Activated naive CD8-positive, alpha-beta T cell treated with anti-CD3 and anti-CD28 coated beads for 36 hours (primary cell): ENCODE measurements around the gene CROCC2. TPM values are rescaled to one million over a fixed set of nuclear protein-coding genes. Genes with fewer than 3 reads are reported as not detected.

Experiments used
- DNase-seq: peaks from one replicate; pipeline ENCODE4 v3.0.0; 2021
- H3K27ac Mint-ChIP-seq: one replicate; pipeline ENCODE4 v1.8.0; 2022; ENCODE audit warnings: mild to moderate bottlenecking, moderate library complexity, mixed read lengths
- H3K27me3 Mint-ChIP-seq: one replicate; pipeline ENCODE4 v1.8.0; 2022; ENCODE audit warnings: mild to moderate bottlenecking, mixed read lengths
- H3K36me3 Mint-ChIP-seq: one replicate; pipeline ENCODE4 v1.8.0; 2021; ENCODE audit warnings: mild to moderate bottlenecking, mixed read lengths
- H3K4me1 Mint-ChIP-seq: one replicate; pipeline ENCODE4 v1.8.0; 2021; ENCODE audit warnings: mixed read lengths
- H3K4me3 Mint-ChIP-seq: one replicate; pipeline ENCODE4 v1.8.0; 2022; ENCODE audit warnings: mild to moderate bottlenecking, moderate library complexity, mixed read lengths
- H3K9me3 Mint-ChIP-seq: one replicate; pipeline ENCODE4 v1.8.0; 2022; ENCODE audit warnings: mixed read lengths
- total RNA-seq, 2 experiments: library from RNA; stranded (reverse); gene quantifications; one replicate each; pipeline ENCODE4 v1.2.3, GENCODE V29; 2021

CROCC2 gene
- total RNA-seq, 2 experiments from 2014 or later: not detected

DNA sequence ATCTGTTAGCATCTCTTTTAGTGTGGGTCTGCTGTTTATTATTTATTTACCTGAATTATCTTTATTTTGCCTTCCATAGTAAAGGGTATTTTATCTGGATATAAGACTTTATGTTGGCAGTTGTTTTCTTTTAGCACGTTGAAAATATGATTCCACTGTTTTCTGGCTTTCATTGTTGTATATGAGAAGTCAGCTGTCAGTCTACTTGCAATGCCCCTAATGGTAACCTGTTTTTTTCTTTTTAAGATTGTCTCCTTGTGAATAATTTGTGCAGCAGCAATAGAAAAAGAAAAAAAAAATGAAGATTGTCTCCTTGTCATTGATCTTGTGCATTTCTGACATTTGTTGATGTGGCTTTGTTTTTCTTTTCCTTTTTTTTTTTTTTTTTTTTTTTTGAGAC is 119.5 kb downstream of the CROCC2 start:
- Mint-ChIP-seq H3K27ac (no peak overlapping the region), H3K9me3 (peaks cover 20% of the 10 kb centered on the region), H3K36me3 (peaks cover 16% of the 10 kb centered on the region), H3K27me3 (no peaks in the 10 kb centered on the region), H3K4me3 (no peak overlapping the region), H3K4me1 (no peaks in the 10 kb centered on the region)
- no peak for DNase-seq

DNA sequence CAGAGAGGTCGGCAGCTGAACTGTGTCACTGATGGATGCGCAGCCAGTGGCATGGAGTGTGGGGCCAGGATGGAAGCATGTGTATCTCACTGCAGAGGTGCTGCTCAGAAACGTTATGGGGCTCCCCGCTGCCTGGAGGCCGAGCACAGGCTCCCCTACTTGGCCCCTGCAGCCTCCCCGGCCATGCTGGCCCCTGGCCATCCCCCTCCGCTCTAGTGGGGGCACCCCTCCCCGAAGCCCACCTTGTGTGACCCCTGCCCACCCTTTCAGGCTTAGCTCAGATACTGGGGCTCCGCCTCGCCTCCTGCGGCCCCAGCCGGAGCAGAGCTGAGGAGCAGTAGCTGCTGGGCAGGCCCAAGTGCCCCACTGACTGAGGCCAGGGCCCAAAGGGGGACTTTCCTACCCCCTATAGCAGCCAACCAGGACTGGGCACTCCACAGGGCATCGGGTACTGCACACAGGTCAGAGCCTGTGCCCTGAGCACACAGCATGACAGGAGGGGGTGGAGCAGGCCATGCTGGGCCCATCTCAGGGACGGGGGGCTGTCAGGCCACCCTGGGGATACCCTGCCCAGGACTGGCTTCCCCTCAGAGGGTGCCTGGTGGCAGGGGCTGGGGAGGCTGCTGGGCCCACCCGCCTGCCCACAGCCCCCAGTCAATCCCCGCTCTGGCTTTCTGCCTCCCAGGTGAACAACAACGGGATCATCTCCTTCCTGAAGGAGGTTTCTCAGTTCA is 123.6 kb downstream of the CROCC2 start:
- DNase-seq: no peak
- H3K27me3 Mint-ChIP-seq: no peaks in the 10 kb centered on the region
- no peak overlapping the region for H3K4me3 Mint-ChIP-seq

DNA sequence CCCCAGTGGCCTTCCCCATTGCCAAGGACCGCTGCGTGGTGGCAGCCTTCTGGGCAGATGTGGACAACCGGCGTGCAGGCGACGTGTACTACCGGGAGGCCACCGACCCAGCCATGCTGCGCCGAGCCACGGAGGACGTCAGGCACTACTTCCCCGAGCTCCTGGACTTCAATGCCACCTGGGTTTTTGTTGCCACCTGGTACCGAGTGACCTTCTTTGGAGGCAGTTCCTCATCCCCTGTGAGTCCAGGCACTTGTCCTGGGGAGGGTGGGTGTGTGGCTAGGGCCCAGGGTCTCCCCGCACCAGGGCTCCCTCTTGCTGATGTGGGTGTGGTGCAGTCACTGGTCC is 124.2 kb downstream of the CROCC2 start:
- DNase-seq: no peak
- H3K4me1 Mint-ChIP-seq: peaks cover 2% of the 10 kb centered on the region
- H3K27ac Mint-ChIP-seq: no peak overlapping the region
- peaks cover 12% of the 10 kb centered on the region for H3K36me3 Mint-ChIP-seq
- no peaks in the 10 kb centered on the region for H3K27me3 Mint-ChIP-seq
- no peak overlapping the region for H3K4me3 Mint-ChIP-seq
- H3K9me3 Mint-ChIP-seq: peaks cover 12% of the 10 kb centered on the region

More for the DNA sequence above, 123.6 kb downstream of the CROCC2 start:
- Mint-ChIP-seq H3K36me3 (peaks cover 16% of the 10 kb centered on the region), H3K4me1 (no peaks in the 10 kb centered on the region), H3K27ac (no peak overlapping the region), H3K9me3 (peaks cover 14% of the 10 kb centered on the region)

DNA sequence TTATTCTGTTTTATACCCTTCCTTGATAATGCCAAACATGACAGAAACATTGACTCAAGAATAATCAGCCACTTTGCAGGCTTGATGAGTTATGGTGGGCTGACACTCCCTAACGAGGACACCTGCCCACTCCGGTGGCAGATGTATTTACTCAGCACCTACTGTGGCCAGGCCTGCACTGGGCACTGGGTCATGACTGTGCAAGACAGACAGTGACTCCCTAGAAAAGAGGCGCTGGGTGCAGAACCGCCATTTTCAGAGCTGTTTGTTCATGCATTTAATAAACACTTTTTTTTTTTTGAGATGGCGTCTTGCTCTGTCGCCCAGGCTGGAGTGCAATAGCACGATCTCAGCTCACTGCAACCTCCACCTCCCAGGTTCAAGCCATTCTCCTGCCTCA is 124.7 kb downstream of the CROCC2 start:
- Mint-ChIP-seq H3K9me3 (peaks cover 8% of the 10 kb centered on the region), H3K4me3 (no peak overlapping the region), H3K4me1 (peaks cover 2% of the 10 kb centered on the region), H3K27me3 (no peaks in the 10 kb centered on the region), H3K36me3 (peaks cover 9% of the 10 kb centered on the region), H3K27ac (no peak overlapping the region)
- no peak for DNase-seq

DNA sequence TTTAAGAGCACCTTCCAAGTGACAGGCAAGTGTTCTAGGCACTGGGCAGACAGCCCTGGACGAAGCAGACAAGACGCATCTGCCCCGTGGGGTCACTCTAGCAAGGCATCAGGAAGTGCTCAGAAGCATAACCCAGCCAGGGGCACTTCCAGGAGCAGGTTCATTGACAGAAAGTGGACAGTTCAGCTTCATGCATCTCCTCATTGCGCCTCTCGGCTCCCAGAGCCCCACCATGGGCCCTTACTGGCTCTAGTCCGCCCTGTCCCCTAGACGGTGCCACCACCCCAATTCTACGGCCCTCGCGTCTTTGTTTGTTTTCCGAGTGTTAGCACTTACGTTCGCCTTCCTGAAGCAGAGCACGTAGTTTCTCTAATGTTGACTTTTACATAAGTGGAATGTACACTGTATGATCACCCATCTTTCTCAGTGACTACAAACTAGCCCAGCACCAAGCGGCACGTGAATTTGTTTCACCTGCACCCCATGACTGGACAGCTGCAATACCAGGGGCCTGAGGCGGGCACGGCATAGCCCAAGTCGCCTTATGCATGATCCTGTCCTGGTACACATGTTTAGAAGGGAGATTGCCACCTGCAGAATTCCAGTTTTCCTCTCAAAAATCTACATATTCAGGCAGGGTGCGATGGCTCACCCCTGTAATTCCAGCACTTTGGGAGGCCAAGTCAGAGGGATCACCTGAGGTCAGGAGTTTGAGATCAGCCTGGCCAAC is 125.5 kb downstream of the CROCC2 start:
- no peaks in the 10 kb centered on the region for H3K27me3 Mint-ChIP-seq
- no peak overlapping the region for H3K4me3 Mint-ChIP-seq
- H3K9me3 Mint-ChIP-seq: peaks cover 4% of the 10 kb centered on the region
- peaks cover 4% of the 10 kb centered on the region for H3K36me3 Mint-ChIP-seq
- peaks cover 2% of the 10 kb centered on the region for H3K4me1 Mint-ChIP-seq
- H3K27ac Mint-ChIP-seq: no peak overlapping the region
- DNase-seq: no peak

DNA sequence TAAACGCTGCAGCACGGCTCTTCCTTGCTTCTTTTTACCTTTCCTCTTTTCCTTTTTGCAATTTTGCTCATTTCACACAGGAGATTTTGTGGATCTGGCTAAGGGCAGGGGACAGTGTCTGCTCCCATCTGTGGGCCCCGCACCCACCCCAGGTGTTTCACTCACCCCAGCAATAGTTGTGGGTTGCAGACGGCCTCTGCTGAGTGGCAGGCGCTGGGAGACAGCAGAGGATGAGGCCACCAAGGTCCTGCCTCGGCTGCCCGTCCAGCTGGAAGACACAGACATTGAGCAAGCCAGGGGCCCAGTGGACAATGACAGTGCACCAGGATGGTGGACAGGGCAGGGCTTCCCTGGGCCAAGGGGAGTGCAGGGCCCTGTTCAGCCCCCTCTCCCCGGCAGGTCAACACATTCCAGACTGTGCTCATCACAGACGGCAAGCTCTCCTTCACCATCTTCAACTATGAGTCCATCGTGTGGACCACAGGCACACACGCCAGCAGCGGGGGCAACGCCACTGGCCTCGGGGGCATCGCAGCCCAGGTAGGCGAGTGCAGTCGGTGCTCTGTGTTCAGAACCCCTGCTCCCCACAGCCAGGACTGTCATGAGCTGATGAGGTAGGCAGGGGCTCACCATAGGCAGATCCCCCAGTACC is 127.3 kb downstream of the CROCC2 start:
- H3K4me3 Mint-ChIP-seq: no peak overlapping the region
- no peak for DNase-seq
- H3K9me3 Mint-ChIP-seq: no peaks in the 10 kb centered on the region

DNA sequence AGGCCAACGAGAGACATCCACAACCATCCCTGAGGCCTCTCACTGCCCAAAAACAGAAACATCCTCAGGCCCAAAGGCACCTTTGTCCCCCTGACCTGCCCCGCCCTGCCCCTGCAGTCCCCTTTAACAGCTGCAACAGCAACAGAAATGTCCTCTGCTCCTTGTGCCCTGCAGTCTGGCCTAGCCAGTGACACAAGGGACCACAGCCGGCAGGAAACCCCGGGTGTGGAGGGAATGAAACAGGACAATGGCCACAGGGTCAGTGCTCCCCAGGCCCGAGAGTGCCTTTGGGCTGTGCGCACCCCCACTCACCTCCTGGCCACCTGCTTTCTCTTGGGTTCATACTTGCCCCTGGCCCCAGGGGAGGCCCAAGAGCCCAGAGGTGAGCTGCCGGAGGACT is 127.9 kb downstream of the CROCC2 start:
- H3K36me3 Mint-ChIP-seq: no peaks in the 10 kb centered on the region
- no peak overlapping the region for H3K4me3 Mint-ChIP-seq
- no peak for DNase-seq
- no peaks in the 10 kb centered on the region for H3K27me3 Mint-ChIP-seq
- no peaks in the 10 kb centered on the region for H3K9me3 Mint-ChIP-seq
- peaks cover 8% of the 10 kb centered on the region for H3K4me1 Mint-ChIP-seq
- no peak overlapping the region for H3K27ac Mint-ChIP-seq

More for the DNA sequence above, 127.3 kb downstream of the CROCC2 start:
- H3K27ac Mint-ChIP-seq: no peak overlapping the region
- peaks cover 8% of the 10 kb centered on the region for H3K4me1 Mint-ChIP-seq
- H3K27me3 Mint-ChIP-seq: no peaks in the 10 kb centered on the region
- H3K36me3 Mint-ChIP-seq: peaks cover under 1% of the 10 kb centered on the region

DNA sequence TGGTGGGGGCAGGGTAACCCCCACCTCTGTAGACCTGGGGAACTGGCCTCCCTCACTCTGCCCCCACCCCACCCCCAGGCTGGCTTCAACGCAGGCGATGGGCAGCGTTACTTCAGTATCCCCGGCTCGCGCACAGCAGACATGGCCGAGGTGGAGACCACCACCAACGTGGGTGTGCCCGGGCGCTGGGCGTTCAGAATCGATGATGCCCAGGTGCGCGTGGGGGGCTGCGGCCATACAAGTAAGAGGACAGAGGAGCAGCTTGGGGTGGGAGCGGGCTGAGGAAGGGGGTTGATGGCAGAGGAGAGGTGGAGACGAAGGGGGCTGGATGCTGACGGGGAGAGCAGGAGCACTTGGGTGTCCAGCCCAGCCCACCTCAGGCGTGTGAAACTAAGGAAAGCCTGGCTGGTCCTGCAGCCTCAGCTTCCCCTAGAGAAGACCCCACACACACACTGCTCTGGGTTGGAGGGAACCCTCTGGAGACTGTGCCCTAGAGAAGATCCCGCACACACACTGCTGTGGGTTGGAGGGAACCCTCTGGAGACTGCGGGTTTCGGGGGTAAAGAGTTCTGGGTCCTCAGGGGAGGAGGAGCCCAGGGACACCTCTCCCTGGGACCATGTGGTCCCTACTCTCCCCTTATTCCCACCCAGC is 128.5 kb downstream of the CROCC2 start:
- no peaks in the 10 kb centered on the region for H3K36me3 Mint-ChIP-seq
- peak overlapping the region; percentile 4 for H3K4me3 Mint-ChIP-seq
- peaks cover 8% of the 10 kb centered on the region for H3K4me1 Mint-ChIP-seq
- no peaks in the 10 kb centered on the region for H3K27me3 Mint-ChIP-seq
- H3K27ac Mint-ChIP-seq: no peak overlapping the region
- DNase-seq: no peak
- no peaks in the 10 kb centered on the region for H3K9me3 Mint-ChIP-seq

DNA sequence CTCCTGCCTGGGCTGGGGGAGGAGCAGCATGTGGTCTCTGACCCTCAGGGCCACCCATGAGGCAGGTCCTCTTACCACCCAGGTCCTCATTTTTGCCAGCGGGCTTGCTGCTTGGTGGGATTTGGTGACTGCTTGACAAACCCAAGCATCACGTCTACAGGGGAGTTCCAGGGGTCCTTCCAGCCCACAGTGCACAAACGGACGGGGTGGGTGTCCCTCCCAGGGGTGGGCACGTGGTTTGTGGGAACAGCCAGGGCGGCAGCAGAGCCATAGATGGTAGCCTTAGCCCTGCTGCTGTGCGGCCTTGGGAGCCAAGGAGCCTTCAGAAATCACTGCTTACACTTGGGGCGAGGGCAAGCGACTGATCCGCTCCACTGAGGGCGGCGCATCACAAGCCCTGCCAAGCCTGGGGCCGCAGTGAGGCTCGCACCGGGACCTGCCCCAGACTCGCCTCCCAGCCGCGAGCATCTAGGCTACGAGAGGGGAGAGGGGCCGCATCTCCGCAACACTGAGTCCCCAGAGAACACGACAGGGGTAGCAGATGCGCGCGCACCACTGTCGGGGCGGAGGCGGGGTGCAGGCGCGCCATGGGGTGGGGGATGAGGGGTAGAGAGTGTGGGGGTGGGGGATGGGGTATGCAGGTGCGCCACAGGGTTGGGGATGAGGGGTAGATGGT is 129.1 kb downstream of the CROCC2 start:
- DNase-seq: peak; percentile 32
- Mint-ChIP-seq H3K27me3 (no peaks in the 10 kb centered on the region), H3K36me3 (no peaks in the 10 kb centered on the region)

DNA sequence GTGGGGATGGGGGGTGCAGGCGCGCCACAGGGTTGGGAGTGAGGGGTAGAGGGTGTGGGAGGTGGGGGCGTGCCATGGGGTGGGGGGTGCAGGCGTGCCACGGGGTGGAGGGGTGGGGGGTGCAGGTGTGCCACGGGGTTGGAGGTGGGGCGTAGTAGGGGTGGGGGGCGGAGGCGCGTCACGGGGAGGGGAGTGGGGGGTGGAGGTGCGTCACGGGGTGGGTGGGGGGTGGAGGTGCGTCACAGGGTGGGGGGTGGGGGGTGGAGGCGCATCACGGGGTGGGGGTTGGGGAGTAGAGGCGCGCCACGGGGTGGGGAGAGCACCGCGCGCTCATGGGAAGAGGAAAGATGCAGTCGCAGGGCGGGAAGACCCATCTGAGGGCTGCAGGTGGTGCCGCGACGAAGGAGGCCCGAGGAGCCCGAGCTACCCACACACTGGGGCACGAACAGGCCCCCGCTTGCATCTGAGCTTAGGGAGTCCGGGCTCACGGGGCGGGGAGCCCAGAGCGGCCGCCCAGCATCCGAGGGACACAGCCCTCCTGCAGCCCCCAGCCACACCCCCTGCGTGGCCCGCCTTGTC is 129.8 kb downstream of the CROCC2 start:
- peaks cover 8% of the 10 kb centered on the region for H3K4me1 Mint-ChIP-seq
- H3K27ac Mint-ChIP-seq: no peak overlapping the region
- no peaks in the 10 kb centered on the region for H3K36me3 Mint-ChIP-seq
- peak overlapping the region; percentile 65 for H3K4me3 Mint-ChIP-seq
- peak; percentile 39 for DNase-seq
- H3K9me3 Mint-ChIP-seq: no peaks in the 10 kb centered on the region
- H3K27me3 Mint-ChIP-seq: no peaks in the 10 kb centered on the region

More for the DNA sequence above, 129.1 kb downstream of the CROCC2 start:
- Mint-ChIP-seq H3K4me3 (peak overlapping the region; percentile 29), H3K9me3 (no peaks in the 10 kb centered on the region), H3K4me1 (peaks cover 8% of the 10 kb centered on the region), H3K27ac (no peak overlapping the region)

DNA sequence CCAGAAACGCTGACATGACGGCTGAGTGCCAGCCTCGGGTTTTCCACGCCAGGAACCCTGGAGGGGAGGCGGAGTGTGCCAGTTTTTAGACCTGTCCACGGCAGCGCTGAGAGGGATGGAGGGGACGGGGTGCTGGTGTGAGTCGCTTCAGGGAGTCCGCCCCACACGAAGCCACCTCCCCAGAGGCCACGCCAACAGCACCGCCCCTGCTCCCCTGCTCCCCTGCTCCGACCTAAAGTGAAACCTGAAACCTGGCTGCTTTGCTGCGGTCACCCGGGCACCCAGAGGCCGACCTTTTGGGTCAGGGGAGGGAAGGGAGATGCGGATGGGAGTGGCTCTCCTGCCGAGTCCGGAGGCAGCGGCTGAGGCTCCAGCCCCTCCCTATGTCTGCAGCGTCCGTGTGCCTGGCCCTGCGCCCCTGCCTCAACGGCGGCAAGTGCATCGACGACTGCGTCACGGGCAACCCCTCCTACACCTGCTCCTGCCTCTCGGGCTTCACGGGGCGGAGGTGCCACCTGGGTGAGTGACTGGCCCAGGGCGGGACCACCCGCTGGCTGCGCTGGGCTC is 130.3 kb downstream of the CROCC2 start:
- Mint-ChIP-seq H3K4me3 (peak overlapping the region; percentile 65), H3K9me3 (no peaks in the 10 kb centered on the region), H3K27ac (peak overlapping the region; percentile 29), H3K4me1 (peaks cover 11% of the 10 kb centered on the region), H3K36me3 (no peaks in the 10 kb centered on the region), H3K27me3 (no peaks in the 10 kb centered on the region)
- peak; percentile 73 for DNase-seq

DNA sequence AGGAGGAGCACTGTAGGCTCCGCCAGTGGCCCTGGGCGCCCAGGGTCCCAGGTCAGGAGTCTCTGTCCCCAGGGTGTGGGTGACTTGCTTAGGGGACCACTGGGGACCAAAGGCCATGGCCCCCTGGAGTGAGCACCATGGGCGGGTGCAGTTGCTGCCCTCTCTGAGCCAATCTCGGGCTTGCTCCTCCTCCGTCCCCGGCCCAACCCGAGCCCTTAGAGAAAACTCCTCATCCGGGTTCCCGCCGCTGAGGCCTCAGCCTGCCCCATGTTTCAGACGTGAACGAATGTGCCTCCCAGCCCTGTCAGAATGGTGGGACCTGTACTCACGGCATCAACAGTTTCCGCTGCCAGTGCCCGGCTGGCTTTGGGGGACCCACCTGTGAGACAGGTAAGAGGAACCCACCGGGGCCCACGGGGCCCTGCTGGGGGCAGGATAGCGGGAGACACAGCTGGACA is 130.9 kb downstream of the CROCC2 start:
- Mint-ChIP-seq H3K36me3 (no peaks in the 10 kb centered on the region), H3K9me3 (no peaks in the 10 kb centered on the region), H3K4me3 (peak overlapping the region; percentile 66), H3K27me3 (no peaks in the 10 kb centered on the region), H3K4me1 (peaks cover 16% of the 10 kb centered on the region), H3K27ac (no peak overlapping the region)
- DNase-seq: peak; percentile 22

DNA sequence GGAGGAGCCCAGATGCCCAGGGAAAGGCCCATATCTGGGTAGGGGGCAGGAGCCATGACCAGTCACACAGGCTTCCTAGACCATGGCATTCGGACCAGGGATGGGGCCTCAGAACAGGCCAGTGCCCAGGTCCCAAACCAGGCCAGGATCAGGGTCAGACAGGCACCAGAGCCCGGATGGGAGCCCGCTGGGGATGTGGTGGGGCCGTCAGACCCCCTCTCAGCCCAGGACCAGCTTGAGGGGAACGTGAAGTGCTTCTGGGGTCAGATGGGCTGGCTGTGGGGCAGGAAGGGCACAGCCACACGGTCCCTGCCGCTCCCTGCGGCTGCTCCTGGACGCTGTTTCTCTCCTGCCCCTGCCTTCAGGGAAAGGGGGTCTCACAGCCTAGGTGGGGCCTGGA is 131.4 kb downstream of the CROCC2 start:
- Mint-ChIP-seq H3K36me3 (no peaks in the 10 kb centered on the region), H3K27me3 (no peaks in the 10 kb centered on the region), H3K27ac (no peak overlapping the region), H3K9me3 (no peaks in the 10 kb centered on the region), H3K4me3 (no peak overlapping the region), H3K4me1 (peaks cover 19% of the 10 kb centered on the region)
- DNase-seq: no peak
